Type B pancreatic cell (in vitro differentiated cells): ENCODE measurements around the gene FYB1. TPM values are rescaled to one million over a fixed set of nuclear protein-coding genes. Genes with fewer than 3 reads are reported as not detected.

Experiments
- DNase-seq: peaks from one replicate; pipeline ENCODE4 v3.0.0; 2021; ENCODE audit warnings: mixed read lengths; ENCODE audit not compliant: unreplicated experiment; ENCODE audit errors: extremely low spot score
- H3K27ac Mint-ChIP-seq: 2 replicates; pipeline ENCODE4 v1.8.0; 2021; ENCODE audit warnings: mild to moderate bottlenecking, mixed read lengths
- H3K27me3 Mint-ChIP-seq: 2 replicates; pipeline ENCODE4 v1.8.0; 2021; ENCODE audit warnings: mixed read lengths
- H3K36me3 Mint-ChIP-seq: 2 replicates; pipeline ENCODE4 v1.8.0; 2021; ENCODE audit warnings: mixed read lengths
- H3K4me1 Mint-ChIP-seq: one replicate; pipeline ENCODE4 v1.8.0; 2021; ENCODE audit warnings: mixed read lengths; ENCODE audit not compliant: unreplicated experiment
- H3K4me3 Mint-ChIP-seq: 2 replicates; pipeline ENCODE4 v1.8.0; 2021; ENCODE audit warnings: mild to moderate bottlenecking, mixed read lengths
- H3K9me3 Mint-ChIP-seq: 2 replicates; pipeline ENCODE4 v1.8.0; 2021; ENCODE audit warnings: mixed read lengths
- total RNA-seq: library from RNA; stranded (reverse); gene quantifications from 2 replicates; pipeline ENCODE4 v1.2.1, GENCODE V29; 2021; ENCODE audit warnings: low replicate concordance
- TF ChIP-seq, protein P1 (sequence below): fragments of 200-600 bp; sonication (generic); conservative IDR thresholded peaks from 2 replicates; pipeline ENCODE4 v1.5.0; 2021; ENCODE audit warnings: antibody characterized with exemption, mild to moderate bottlenecking

Gene FYB1
- total RNA-seq, 1 donor from 2014 or later = 0.24 TPM

DNA sequence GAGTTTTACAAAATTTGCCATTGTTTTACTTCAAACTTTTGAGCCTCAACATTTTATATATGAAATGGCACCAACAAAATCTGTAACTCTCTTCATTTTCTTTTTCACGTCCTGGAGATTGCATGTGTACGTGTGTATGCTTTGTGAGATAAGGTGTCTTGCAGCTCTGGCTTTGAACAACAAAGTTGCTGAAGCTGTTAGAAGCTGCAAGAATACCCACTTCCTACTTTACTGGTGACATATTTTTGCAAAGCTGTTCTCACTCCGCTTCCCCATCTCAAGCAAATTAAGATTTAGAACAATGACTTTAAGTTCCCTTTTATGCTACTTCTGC lies 41.8 kb downstream of the FYB1 start:
- no peak overlapping the region for H3K27ac Mint-ChIP-seq
- no peaks in the 10 kb centered on the region for H3K36me3 Mint-ChIP-seq
- H3K27me3 Mint-ChIP-seq = peaks cover 24% of the 10 kb centered on the region
- H3K9me3 Mint-ChIP-seq = no peaks in the 10 kb centered on the region
- no peak overlapping the region for H3K4me3 Mint-ChIP-seq
- no peak for DNase-seq
- TF ChIP-seq, protein P1, sequence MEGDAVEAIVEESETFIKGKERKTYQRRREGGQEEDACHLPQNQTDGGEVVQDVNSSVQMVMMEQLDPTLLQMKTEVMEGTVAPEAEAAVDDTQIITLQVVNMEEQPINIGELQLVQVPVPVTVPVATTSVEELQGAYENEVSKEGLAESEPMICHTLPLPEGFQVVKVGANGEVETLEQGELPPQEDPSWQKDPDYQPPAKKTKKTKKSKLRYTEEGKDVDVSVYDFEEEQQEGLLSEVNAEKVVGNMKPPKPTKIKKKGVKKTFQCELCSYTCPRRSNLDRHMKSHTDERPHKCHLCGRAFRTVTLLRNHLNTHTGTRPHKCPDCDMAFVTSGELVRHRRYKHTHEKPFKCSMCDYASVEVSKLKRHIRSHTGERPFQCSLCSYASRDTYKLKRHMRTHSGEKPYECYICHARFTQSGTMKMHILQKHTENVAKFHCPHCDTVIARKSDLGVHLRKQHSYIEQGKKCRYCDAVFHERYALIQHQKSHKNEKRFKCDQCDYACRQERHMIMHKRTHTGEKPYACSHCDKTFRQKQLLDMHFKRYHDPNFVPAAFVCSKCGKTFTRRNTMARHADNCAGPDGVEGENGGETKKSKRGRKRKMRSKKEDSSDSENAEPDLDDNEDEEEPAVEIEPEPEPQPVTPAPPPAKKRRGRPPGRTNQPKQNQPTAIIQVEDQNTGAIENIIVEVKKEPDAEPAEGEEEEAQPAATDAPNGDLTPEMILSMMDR = no peak
- no peaks in the 10 kb centered on the region for H3K4me1 Mint-ChIP-seq

DNA sequence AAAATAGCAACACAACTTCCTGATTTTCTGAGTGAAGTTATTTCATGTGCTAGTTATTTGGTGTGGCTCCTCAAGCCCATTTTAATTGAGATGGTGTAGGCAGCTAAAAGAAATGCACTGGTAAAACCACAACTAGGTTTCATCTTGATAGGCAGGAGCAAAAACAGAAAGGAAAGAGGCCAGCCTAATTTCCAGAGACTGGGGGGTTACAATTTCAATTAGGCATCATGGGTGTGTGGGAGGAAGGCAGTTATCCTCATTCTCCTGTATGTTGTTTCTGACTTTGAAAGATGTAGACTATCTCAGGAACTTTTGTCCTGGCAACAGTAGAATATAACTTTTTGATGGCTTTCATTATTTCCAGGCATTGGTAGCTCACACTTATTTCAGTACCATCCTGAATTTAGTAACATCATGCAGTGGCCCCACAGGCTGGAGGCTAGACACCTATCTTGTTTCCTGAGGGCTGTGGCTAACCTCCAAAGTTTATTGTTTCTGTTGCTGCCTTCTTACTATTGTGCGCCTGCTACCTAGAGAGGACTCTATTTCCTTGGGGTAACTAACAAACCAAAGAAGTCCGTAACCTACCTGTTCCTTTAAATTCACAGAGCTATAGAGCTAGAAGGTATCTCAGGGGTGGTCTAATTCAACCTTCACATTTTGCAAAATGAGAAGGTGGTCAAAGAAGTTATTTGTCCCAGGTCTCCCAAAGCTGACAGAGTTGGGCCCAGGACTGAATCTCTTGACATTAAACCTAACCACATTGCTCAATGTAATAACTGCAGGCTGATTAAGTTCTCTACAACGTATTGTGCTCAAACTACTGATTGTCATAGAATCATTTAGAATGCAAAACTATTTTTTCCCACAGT lies 42.4 kb downstream of the FYB1 start:
- H3K27me3 Mint-ChIP-seq = peaks cover 23% of the 10 kb centered on the region
- DNase-seq = no peak
- no peak overlapping the region for H3K27ac Mint-ChIP-seq
- no peak overlapping the region for H3K4me3 Mint-ChIP-seq
- no peaks in the 10 kb centered on the region for H3K9me3 Mint-ChIP-seq
- TF ChIP-seq, protein P1 = no peak
- no peaks in the 10 kb centered on the region for H3K36me3 Mint-ChIP-seq
- H3K4me1 Mint-ChIP-seq = no peaks in the 10 kb centered on the region

DNA sequence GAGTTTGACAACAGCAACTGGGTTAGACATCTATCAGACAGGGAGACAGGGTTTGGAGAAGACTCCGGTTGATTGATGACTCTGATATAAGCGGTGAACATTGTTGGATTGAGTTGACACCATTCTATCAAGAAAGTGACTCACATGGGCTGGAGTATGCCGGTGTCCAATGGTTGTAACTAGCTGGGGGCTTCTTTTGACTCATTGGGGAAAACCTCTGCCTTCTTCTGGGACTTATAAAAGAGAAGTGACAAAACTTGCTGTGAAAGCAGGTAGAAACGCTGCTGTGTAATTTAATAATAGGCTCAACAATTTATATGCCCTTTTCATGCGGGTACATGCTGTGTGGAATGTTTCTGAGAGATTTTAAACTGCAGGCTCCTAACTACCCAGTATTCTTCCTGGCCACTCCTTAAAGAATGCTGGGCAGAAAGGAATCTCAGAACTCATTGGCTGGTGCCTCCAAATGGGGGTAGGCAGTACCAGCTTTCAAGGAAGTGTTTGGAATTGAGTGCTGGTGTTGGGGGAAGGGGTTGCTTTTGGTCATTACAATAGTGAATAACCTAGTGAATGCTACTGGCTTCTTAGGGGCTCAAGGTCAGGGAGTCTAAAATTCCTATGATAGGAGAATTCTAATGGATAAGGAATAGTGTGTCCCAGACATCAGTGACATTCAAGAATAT lies 43.9 kb downstream of the FYB1 start:
- H3K27ac Mint-ChIP-seq = no peak overlapping the region
- H3K27me3 Mint-ChIP-seq = peaks cover 14% of the 10 kb centered on the region
- H3K4me1 Mint-ChIP-seq = no peaks in the 10 kb centered on the region
- TF ChIP-seq, protein P1 = no peak
- no peak for DNase-seq
- H3K9me3 Mint-ChIP-seq = no peaks in the 10 kb centered on the region
- H3K36me3 Mint-ChIP-seq = no peaks in the 10 kb centered on the region
- H3K4me3 Mint-ChIP-seq = no peak overlapping the region

DNA sequence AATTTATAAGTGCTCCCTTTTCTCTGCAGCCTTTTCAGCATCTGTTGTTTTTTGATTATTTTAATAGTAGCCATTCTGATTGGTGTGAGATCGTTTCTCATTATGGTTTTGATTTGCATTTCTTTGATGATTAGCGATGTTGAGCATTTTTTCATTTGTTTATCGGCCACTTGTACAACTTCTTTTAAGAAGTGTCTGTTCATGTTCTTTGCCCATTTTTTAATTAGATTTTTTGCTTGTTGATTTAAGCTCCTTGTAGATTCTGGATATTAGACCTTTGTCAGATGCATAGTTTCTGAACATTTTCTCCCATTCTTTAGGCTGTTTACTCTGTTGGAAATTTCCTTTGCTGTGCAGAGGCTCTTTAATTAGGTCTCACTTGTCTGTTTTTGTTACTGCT lies 46.3 kb downstream of the FYB1 start:
- no peaks in the 10 kb centered on the region for H3K36me3 Mint-ChIP-seq
- TF ChIP-seq, protein P1 = no peak
- no peaks in the 10 kb centered on the region for H3K4me1 Mint-ChIP-seq
- H3K27me3 Mint-ChIP-seq = peaks cover 3% of the 10 kb centered on the region
- H3K27ac Mint-ChIP-seq = no peak overlapping the region
- DNase-seq = no peak
- H3K9me3 Mint-ChIP-seq = no peaks in the 10 kb centered on the region
- no peak overlapping the region for H3K4me3 Mint-ChIP-seq

DNA sequence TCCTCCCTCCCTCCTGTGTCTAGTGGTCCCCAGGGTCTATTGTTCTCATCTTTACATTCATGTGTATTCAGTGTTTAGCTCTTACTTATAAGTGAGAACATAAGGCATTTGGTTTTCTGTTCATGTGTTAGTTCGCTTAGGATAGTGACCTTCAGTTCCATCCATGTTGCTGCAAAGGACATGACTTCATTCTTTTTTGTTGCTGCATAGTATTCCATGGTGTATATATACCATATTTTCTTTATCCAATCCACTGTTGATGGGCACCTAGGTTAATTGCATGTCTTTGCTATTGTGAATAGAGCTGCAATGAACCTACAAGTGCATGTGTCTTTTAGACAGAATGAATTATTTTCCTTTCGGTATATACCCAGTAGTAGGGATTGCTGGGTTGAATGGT lies 46.8 kb downstream of the FYB1 start:
- Mint-ChIP-seq H3K27ac (no peak overlapping the region), H3K4me1 (no peaks in the 10 kb centered on the region), H3K27me3 (no peaks in the 10 kb centered on the region), H3K36me3 (no peaks in the 10 kb centered on the region), H3K4me3 (no peak overlapping the region), H3K9me3 (no peaks in the 10 kb centered on the region)
- TF ChIP-seq, protein P1 = no peak
- DNase-seq = no peak
